Gastrocnemius medialis (tissue), 4 donors: ENCODE results near the gene PDIA5.

Experiments used
- CTCF ChIP-seq, 5 experiments: fragments of 450-650 bp in 3 of 5; fragments of 200-600 bp in 2 of 5; sonication (generic) in 2 of 5; IDR thresholded peaks in 4 of 5; conservative IDR thresholded peaks in 1 of 5; 1 replicate in 4 of 5; 2 replicates in 1 of 5; pipeline ENCODE4 v1.5.1; 2016 to 2019; ENCODE audit warnings: antibody characterized with exemption in 5 of 5, mild to moderate bottlenecking in 3 of 5, moderate library complexity in 3 of 5
- POLR2A ChIP-seq, 2 donors: fragments of 450-650 bp; IDR thresholded peaks; one replicate each; pipeline ENCODE4 v1.6.1; 2017; ENCODE audit warnings: antibody characterized with exemption in 2 of 2, mild to moderate bottlenecking in 2 of 2, moderate library complexity in 2 of 2

- TF ChIP-seq CTCF (IDR thresholded peaks at IDR 0.05 in 4 of 5, conservative IDR thresholded peaks at IDR 0.05 in 1 of 5) (no peak), POLR2A (IDR thresholded peaks at IDR 0.05) (no peak)
Observed at GRCh38 chr3:123046262-123047061, 20.4 kb upstream of the PDIA5 start.
